K562 (cell line): Measurements from ENCODE around the gene KIF6. TPM values are rescaled to one million over a fixed set of nuclear protein-coding genes. Genes with fewer than 3 reads are reported as not detected.

Experiments
- ELF2 ChIP-seq: fragments of 250-450 bp; sonication (Bioruptor Pico); IDR thresholded peaks from 2 replicates; pipeline ENCODE4 v1.5.0; 2021; ENCODE audit warnings: mild to moderate bottlenecking
- ETV6 ChIP-seq, 3 experiments: fragments of 150-350 bp in 1 of 3; sonication (generic) in 1 of 3; formaldehyde crosslinking in 1 of 3; IDR thresholded peaks; 2 replicates each; pipeline versions ENCODE4 v1.6.1 to v1.8.0; 2014 to 2022; ENCODE audit warnings: borderline replicate concordance in 2 of 3, low read depth in 2 of 3, antibody characterized with exemption in 1 of 3, low read length in 1 of 3, mild to moderate bottlenecking in 1 of 3, missing genetic modification reagents in 1 of 3
- KLF16 ChIP-seq: IDR thresholded peaks from 2 replicates; pipeline ENCODE4 v1.6.1; 2016; ENCODE audit warnings: antibody characterized with exemption
- MTA2 ChIP-seq: fragments of 450-650 bp; IDR thresholded peaks from 2 replicates; pipeline ENCODE4 v1.6.1; 2016; ENCODE audit warnings: low read depth
- NCOR1 ChIP-seq: fragments of 450-650 bp; IDR thresholded peaks from 2 replicates; pipeline ENCODE4 v1.6.1; 2016; ENCODE audit warnings: mild to moderate bottlenecking, moderate library complexity
- NELFE ChIP-seq: IDR thresholded peaks from 2 replicates; pipeline ENCODE4 v1.6.1; 2011; ENCODE audit warnings: mild to moderate bottlenecking; ENCODE audit not compliant: insufficient read depth, insufficient read length
- PHF20 ChIP-seq: fragments of 450-650 bp; IDR thresholded peaks from 2 replicates; pipeline ENCODE4 v1.6.1; 2018; ENCODE audit not compliant: partially characterized antibody
- SLC30A9 ChIP-seq: fragments of 250-450 bp; sonication (Bioruptor Pico); IDR thresholded peaks from 2 replicates; pipeline ENCODE4 v1.8.0; 2022; ENCODE audit warnings: mild to moderate bottlenecking, moderate library complexity
- SMAD3 ChIP-seq: fragments of 450-650 bp; formaldehyde crosslinking; conservative IDR thresholded peaks from 2 replicates; pipeline ENCODE4 v1.4.0; 2020; ENCODE audit warnings: mild to moderate bottlenecking
- polyA plus RNA-seq, 8 experiments: library from polyadenylated mRNA; depleted of rRNA in 4 of 8; stranded (reverse) in 5 of 8; unstranded in 3 of 8; fragments of >200 nt; fragmentation: Nextera tagmentation in 2 of 8; fragmentation: Illumina TruSeq in 1 of 8; extraction: Ambion mirVana in 2 of 8; extraction: Trizol in 1 of 8; gene quantifications; 2 replicates each; pipeline versions ENCODE4 v1.2.1 to v1.2.3, GENCODE V29; 2011 to 2014; ENCODE audit warnings: inconsistent platforms in 1 of 8, missing spikeins in 1 of 8
- total RNA-seq, 7 experiments: library from RNA; depleted of rRNA in 6 of 7; stranded (reverse); fragments of >200 nt in 6 of 7; fragmentation: Illumina TruSeq in 2 of 7; extraction: Trizol in 2 of 7; gene quantifications; 2 replicates each; pipeline versions ENCODE4 v1.2.1 to v1.2.3, GENCODE V29; 2011 to 2021; ENCODE audit warnings: low replicate concordance in 1 of 7
- TF ChIP-seq, protein P1 (sequence below), 2 experiments: fragments of 450-650 bp; IDR thresholded peaks; 2 replicates each; pipeline ENCODE4 v1.6.1; 2016; ENCODE audit warnings: mild to moderate bottlenecking in 2 of 2, borderline replicate concordance in 1 of 2, low read depth in 1 of 2, moderate library complexity in 1 of 2
- TF ChIP-seq, protein P2 (sequence below): fragments of 450-650 bp; IDR thresholded peaks from 2 replicates; pipeline ENCODE4 v1.6.1; 2016; ENCODE audit warnings: missing biosample characterization, missing genetic modification characterization
- TF ChIP-seq, protein P3 (sequence below): fragments of 250-450 bp; sonication (Bioruptor Pico); IDR thresholded peaks from 2 replicates; pipeline ENCODE4 v1.5.0; 2021; ENCODE audit warnings: mild to moderate bottlenecking, moderate library complexity
- TF ChIP-seq, protein P4 (sequence below): sonication (generic); formaldehyde crosslinking; IDR thresholded peaks from 2 replicates; pipeline ENCODE4 v1.8.0; 2022; ENCODE audit warnings: mild to moderate bottlenecking, low read depth, missing genetic modification reagents

KIF6 gene
- total and polyA plus RNA-seq, 9 of the 15 experiments (the other 6 are each of a cell fraction or from before 2014, with no cell fraction given), result not detected

DNA sequence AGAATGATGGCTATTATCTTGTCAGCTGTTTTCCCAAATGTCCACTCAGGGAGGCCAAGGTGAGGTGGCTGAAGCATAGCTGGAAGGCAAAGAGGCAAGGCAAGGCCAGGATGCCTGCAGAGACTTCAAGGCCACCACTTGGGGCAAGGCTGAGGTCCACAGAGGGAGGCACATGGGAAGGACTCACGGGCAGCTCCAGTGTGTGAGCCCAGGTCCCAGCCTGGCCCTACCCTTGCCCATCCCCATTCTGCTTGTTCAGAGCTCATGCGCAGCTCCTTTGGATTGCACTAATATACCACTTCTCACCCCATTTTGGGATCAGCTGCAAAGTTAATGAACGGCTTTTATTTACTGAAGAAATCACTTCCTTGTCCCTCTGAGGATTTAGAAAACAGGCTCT, 291.6 kb downstream of the KIF6 start (continued):
- TF ChIP-seq, protein P1, sequence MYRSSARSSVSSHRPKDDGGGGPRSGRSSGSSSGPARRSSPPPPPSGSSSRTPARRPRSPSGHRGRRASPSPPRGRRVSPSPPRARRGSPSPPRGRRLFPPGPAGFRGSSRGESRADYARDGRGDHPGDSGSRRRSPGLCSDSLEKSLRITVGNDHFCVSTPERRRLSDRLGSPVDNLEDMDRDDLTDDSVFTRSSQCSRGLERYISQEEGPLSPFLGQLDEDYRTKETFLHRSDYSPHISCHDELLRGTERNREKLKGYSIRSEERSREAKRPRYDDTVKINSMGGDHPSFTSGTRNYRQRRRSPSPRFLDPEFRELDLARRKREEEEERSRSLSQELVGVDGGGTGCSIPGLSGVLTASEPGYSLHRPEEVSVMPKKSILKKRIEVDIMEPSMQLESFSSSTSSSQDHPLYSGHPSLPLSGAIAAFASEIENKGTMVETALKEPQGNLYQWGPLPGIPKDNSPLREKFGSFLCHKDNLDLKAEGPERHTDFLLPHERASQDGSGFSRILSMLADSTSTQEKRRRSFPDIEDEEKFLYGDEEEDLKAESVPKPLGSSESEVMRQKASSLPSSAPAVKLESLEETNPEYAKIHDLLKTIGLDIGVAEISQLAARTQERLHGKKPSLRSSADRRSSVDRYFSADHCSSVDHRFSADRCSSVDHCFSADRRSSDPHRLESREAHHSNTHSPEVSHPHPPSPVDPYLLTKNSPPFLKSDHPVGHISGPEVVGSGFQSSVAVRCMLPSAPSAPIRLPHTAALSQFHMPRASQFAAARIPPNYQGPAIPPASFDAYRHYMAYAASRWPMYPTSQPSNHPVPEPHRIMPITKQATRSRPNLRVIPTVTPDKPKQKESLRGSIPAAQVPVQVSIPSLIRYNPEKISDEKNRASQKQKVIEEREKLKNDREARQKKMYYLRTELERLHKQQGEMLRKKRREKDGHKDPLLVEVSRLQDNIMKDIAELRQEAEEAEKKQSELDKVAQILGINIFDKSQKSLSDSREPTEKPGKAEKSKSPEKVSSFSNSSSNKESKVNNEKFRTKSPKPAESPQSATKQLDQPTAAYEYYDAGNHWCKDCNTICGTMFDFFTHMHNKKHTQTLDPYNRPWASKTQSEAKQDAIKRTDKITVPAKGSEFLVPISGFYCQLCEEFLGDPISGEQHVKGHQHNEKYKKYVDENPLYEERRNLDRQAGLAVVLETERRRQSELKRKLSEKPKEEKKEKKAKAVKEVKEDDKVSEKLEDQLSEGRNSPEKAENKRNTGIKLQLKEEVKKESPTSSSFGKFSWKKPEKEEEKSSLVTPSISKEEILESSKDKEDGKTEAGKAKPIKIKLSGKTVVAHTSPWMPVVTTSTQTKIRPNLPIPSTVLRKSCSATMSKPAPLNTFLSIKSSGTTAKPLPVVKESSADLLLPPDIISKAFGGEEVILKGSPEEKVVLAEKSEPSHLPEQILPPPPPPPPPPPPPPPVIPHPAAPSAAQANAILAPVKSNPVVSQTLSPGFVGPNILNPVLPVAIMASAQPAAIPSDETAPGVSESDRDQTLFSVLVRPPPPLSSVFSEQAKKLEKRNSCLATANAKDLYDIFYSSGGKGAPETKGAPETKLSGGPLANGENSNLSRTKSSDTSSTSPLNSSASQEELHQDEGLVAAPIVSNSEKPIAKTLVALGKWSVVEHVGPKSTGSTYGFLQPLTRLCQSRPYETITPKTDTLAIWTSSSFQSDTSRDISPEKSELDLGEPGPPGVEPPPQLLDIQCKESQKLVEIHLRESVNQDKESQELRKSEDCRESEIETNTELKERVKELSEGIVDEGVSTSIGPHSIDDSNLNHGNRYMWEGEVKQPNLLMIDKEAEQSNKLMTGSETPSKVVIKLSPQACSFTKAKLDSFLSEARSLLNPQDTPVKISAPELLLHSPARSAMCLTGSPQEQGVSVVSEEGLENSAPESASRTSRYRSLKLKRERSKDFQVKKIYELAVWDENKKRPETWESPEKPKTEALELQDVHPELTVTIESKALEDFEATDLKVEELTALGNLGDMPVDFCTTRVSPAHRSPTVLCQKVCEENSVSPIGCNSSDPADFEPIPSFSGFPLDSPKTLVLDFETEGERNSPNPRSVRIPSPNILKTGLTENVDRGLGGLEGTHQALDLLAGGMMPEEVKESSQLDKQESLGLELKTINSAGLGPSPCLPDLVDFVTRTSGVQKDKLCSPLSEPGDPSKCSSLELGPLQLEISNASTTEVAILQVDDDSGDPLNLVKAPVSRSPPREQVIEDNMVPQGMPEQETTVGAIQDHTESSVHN (IDR thresholded peaks at IDR 0.05; ENCODE audit: borderline replicate concordance in 1 of 2, low read depth in 1 of 2), result no peak
- TF ChIP-seq ETV6 (IDR thresholded peaks at IDR 0.05; ENCODE audit: borderline replicate concordance in 1 of 2, low read depth in 2 of 2, low read length in 1 of 2), result no peak
- no peak for TF ChIP-seq ETV6 (CRISPR knock-in tag; IDR thresholded peaks at IDR 0.05; ENCODE audit: borderline replicate concordance)
- TF ChIP-seq SLC30A9, result no peak
- no peak for TF ChIP-seq NCOR1
- no peak for TF ChIP-seq MTA2
- no peak for TF ChIP-seq ELF2
- TF ChIP-seq, protein P2, sequence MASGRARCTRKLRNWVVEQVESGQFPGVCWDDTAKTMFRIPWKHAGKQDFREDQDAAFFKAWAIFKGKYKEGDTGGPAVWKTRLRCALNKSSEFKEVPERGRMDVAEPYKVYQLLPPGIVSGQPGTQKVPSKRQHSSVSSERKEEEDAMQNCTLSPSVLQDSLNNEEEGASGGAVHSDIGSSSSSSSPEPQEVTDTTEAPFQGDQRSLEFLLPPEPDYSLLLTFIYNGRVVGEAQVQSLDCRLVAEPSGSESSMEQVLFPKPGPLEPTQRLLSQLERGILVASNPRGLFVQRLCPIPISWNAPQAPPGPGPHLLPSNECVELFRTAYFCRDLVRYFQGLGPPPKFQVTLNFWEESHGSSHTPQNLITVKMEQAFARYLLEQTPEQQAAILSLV, result no peak
- TF ChIP-seq, protein P3, sequence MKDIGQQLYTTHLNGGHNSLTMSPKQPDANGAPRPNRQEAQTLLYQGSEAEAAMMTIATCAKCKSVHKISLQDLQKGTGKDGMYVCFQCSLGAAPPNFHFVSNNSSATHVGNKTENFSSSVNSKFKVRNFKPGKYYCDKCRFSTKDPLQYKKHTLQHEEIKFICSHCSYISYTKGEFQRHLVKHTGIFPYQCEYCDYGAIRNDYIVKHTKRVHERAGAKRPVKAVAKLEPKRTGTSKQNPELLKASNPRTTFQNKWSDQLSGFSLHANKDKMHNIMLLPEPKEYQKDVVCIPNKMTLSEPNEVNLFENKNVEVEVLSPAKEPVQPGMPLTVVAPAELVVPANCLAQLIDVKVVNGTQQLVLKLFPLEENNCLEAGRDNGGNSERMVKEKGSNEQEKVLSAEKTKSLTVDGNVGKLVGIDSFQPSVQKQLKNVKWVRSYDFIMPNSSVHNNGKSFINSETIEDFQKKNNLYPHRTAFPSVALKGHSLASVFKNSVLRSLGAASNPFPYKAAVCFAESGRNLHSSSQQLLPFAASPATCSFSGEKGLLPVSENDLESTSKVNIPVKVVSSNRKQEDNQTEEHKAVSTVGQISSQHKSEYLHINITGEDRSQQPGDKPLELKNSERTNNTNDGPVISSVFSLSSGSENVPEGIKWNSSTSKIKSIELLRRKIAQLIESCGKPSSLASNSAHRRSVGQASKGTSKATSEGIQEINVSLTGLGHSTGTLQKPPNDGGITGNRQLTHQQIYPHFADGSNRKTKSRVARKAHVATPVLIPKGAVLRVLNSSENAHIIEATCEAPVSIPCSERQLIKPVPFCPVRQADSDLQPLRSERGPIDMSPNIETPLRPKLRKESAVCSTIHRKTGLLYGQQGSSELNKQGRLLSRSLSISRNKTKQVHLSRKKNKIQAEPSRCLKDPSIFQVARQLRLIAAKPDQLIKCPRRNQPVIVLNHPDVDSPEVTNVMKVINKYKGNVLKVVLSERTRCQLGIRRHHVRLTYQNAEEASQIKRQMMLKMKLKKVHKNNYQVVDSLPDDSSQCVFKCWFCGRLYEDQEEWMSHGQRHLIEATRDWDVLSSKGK (CRISPR knock-in tag), result no peak
- TF ChIP-seq PHF20, result no peak
- no peak for TF ChIP-seq NELFE
- no peak for TF ChIP-seq KLF16
- TF ChIP-seq, protein P4, sequence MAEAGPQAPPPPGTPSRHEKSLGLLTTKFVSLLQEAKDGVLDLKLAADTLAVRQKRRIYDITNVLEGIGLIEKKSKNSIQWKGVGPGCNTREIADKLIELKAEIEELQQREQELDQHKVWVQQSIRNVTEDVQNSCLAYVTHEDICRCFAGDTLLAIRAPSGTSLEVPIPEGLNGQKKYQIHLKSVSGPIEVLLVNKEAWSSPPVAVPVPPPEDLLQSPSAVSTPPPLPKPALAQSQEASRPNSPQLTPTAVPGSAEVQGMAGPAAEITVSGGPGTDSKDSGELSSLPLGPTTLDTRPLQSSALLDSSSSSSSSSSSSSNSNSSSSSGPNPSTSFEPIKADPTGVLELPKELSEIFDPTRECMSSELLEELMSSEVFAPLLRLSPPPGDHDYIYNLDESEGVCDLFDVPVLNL (CRISPR knock-in tag), result no peak
- no peak for TF ChIP-seq SMAD3 (CRISPR knock-in tag)
